Measurements from ENCODE around the gene NEMF. TPM values are rescaled to one million over a fixed set of nuclear protein-coding genes. Genes with fewer than 3 reads are reported as not detected.

The NEMF gene
- total and polyA plus RNA-seq, 8 donors, result 48.1 to 94.3 (median 84.1) TPM

DNA sequence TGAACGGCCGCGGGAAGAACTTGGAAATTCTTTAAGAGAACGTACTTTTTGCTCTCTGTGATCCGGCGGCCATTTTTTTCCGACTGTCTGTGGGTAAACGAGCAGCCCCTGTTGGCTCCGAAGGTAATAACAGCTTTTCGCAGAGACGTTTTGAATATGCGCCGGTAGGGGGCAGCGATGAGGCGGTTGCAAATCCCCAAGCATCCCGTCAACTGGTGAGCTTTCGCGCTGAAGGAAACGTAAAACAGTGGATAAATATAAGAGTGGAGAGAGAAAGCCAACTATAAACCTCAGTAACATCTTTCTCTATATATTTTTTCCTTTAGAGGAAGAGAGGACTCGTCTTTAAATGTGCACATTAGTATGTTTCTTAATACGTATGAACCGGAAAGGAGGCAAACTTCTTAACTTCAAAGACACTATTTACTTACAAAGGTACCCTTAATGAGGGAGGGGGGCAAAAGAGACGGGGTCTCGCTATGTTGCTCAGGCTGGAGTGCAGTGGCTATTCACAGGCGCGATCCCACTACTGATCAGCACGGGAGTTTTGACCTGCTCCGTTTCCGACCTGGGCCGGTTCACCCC lies 9.6 kb upstream of the NEMF start:
- intact Hi-C loops (cut with DNase I), result no loop called here
- Histone ChIP-seq H3K9me3 (no peaks in the 10 kb centered on the region), H3K27me3 (no peaks in the 10 kb centered on the region), H3K36me3 (no peaks in the 10 kb centered on the region), H3K27ac (peak overlapping the region; percentile 98), H3K4me3 (peak overlapping the region; percentile 37 to 65), H3K4me1 (peaks cover 0 to 32% of the 10 kb centered on the region in 2 donors)
- ATAC-seq, result peak; percentile 87
- peak; percentile 99 to 100 for TF ChIP-seq CTCF (IDR thresholded peaks at IDR 0.05)
- peak; percentile 84 to 94 (median 90) for DNase-seq

- intact Hi-C loops (cut with DNase I), result no loop called here
- ATAC-seq, result peak; percentile 32
- TF ChIP-seq CTCF (IDR thresholded peaks at IDR 0.05), result no peak
- DNase-seq, result peak in 2 of 4 donors; percentile 67 to 77
- no peaks in the 10 kb centered on the region for H3K9me3 ChIP-seq
- peak overlapping the region; percentile 98 for H3K27ac ChIP-seq
- peaks cover 0 to 32% of the 10 kb centered on the region in 2 donors for H3K4me1 ChIP-seq
- peak overlapping the region; percentile 37 to 65 for H3K4me3 ChIP-seq
- H3K36me3 ChIP-seq, result no peaks in the 10 kb centered on the region
- no peaks in the 10 kb centered on the region for H3K27me3 ChIP-seq
Measured at GRCh38 chr14:49861699-49862088, 9.1 kb upstream of the NEMF start.

- H3K27ac ChIP-seq, result peak overlapping the region; percentile 98
- intact Hi-C loops (cut with DNase I), result no loop called here
- TF ChIP-seq CTCF (IDR thresholded peaks at IDR 0.05), result no peak
- H3K9me3 ChIP-seq, result no peaks in the 10 kb centered on the region
- H3K4me3 ChIP-seq, result peak overlapping the region; percentile 37 to 65
- H3K36me3 ChIP-seq, result no peaks in the 10 kb centered on the region
- H3K4me1 ChIP-seq, result peaks cover 0 to 32% of the 10 kb centered on the region in 2 donors
- no peaks in the 10 kb centered on the region for H3K27me3 ChIP-seq
- ATAC-seq, result no peak
- DNase-seq, result no peak
Measured at GRCh38 chr14:49860988-49861698, 8.6 kb upstream of the NEMF start.

DNA sequence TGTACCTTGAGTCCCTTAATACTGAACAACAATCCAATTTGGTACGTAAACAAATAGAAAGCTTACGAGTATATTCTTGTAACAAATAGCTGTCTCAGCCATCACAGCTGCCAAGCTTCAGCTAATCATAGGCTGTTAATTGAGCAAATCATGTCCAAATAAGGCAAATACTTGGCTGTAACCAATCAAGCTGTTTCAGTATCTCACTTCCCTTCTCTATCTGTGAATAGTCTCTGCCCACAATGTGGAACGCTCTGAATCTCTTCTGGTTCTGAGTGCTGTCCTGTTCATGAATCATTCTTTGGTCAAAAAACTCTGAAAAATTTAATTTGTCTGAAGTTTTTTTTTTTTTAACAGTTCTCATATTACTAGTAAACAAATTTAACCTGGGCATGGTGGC lies 5.8 kb upstream of the NEMF start:
- TF ChIP-seq CTCF (IDR thresholded peaks at IDR 0.05), result no peak
- no peaks in the 10 kb centered on the region for H3K36me3 ChIP-seq
- H3K4me1 ChIP-seq, result peaks cover 0 to 18% of the 10 kb centered on the region in 2 donors
- H3K27me3 ChIP-seq, result no peaks in the 10 kb centered on the region
- intact Hi-C loops (cut with DNase I), result no loop called here
- ATAC-seq (no peak), DNase-seq (no peak)
- H3K4me3 ChIP-seq, result no peak overlapping the region
- no peaks in the 10 kb centered on the region for H3K9me3 ChIP-seq
- no peak overlapping the region for H3K27ac ChIP-seq

DNA sequence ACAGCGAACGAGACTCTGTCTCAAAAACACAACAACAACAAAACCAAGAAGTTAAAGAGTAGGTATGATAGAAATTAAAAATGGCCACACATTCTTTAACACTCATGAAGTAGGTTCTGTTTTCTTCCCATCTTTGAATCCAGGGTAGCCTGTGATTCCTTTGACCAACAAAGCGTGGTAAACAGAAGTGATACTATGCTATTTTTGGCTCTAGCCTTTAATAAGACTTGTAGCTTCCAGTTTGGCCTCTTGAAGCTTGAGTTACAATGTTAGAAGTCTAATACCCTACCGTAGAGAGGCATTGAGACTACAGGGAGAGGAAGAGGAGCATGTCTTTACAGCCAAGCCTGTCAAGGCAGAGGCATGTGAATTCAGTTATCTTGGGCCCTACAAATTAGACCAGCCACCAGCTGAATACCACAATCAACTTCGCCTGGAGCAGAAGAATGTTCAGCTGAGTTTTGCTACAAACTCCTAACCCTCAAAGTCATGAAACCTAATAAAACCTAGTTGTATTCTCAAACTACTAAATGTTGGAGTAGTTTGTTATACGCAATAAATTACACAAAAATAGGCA lies 4.9 kb upstream of the NEMF start:
- ATAC-seq (no peak), DNase-seq (no peak)
- intact Hi-C loops (cut with DNase I), result no loop called here
- TF ChIP-seq CTCF (IDR thresholded peaks at IDR 0.05), result no peak
- Histone ChIP-seq H3K9me3 (no peaks in the 10 kb centered on the region), H3K36me3 (no peaks in the 10 kb centered on the region), H3K27ac (no peak overlapping the region), H3K4me3 (no peak overlapping the region), H3K4me1 (peaks cover 0 to 18% of the 10 kb centered on the region in 2 donors), H3K27me3 (no peaks in the 10 kb centered on the region)

Measured in left lung (tissue), 10 donors.